Non-pigmented ciliary epithelial cell (primary cell): ENCODE data around the gene FANCL.
A peak's percentile ranks its signal among the peaks of the same experiment; 100 is the strongest.
"Not testable (repeated sequence)": the region's sequence is repeated elsewhere in the genome, so short reads cannot be mapped to it uniquely, and the experiment has no call there.

Source experiments
- DNase-seq: peaks from one replicate; pipeline ENCODE4 v3.0.0-alpha.2; 2010; ENCODE audit warnings: low read depth

Gene FANCL

GRCh38 chr2:58206785-58207184 is 34.3 kb downstream of the FANCL start:
- DNase-seq: no peak

GRCh38 chr2:58204195-58204959 is 36.7 kb downstream of the FANCL start:
- DNase-seq: no peak

- DNase-seq: no peak
These were observed 38.1 kb downstream of the FANCL start for GRCh38 chr2:58203018-58203417.

GRCh38 chr2:58202404-58202803 is 38.7 kb downstream of the FANCL start:
- no peak for DNase-seq

GRCh38 chr2:58197894-58198293 is 43.2 kb downstream of the FANCL start:
- no peak for DNase-seq

GRCh38 chr2:58195662-58196061 is 45.5 kb downstream of the FANCL start:
- DNase-seq: no peak

GRCh38 chr2:58194458-58194857 is 46.7 kb downstream of the FANCL start:
- DNase-seq: no peak

GRCh38 chr2:58187022-58187421 is 54.1 kb downstream of the FANCL start:
- not testable (repeated sequence) for DNase-seq

GRCh38 chr2:58186501-58186900 is 54.6 kb downstream of the FANCL start:
- DNase-seq: no peak

- DNase-seq: peak; percentile 3
These were observed 58.6 kb downstream of the FANCL start for GRCh38 chr2:58182527-58182926.

- no peak for DNase-seq
These were observed 60.5 kb downstream of the FANCL start for GRCh38 chr2:58180635-58181034.

GRCh38 chr2:58180175-58180574 is 61.0 kb downstream of the FANCL start:
- not testable (repeated sequence) for DNase-seq

- not testable (repeated sequence) for DNase-seq
These were observed 63.9 kb downstream of the FANCL start for GRCh38 chr2:58177187-58177586.

GRCh38 chr2:58171831-58172230 is 69.3 kb downstream of the FANCL start:
- DNase-seq: not testable (repeated sequence)

GRCh38 chr2:58170334-58170933 is 70.7 kb downstream of the FANCL start:
- DNase-seq: not testable (repeated sequence)

GRCh38 chr2:58169845-58170244 is 71.3 kb downstream of the FANCL start:
- not testable (repeated sequence) for DNase-seq

GRCh38 chr2:58168130-58168529 is 73.0 kb downstream of the FANCL start:
- not testable (repeated sequence) for DNase-seq

- no peak for DNase-seq
These were observed 77.2 kb downstream of the FANCL start for GRCh38 chr2:58163913-58164312.

GRCh38 chr2:58158481-58158880 is 82.6 kb downstream of the FANCL start:
- no peak for DNase-seq

GRCh38 chr2:58157754-58158153 is 83.4 kb downstream of the FANCL start:
- no peak for DNase-seq

- DNase-seq: no peak
These were observed 84.3 kb downstream of the FANCL start for GRCh38 chr2:58156780-58157179.

- DNase-seq: no peak
These were observed 85.9 kb downstream of the FANCL start for GRCh38 chr2:58155160-58155778.

GRCh38 chr2:58146707-58147106 is 94.4 kb downstream of the FANCL start:
- no peak for DNase-seq
